GM19351 (cell line): ENCODE data around the gene NEMP1.

ENCODE experiments used
- ATAC-seq: cut with Tn5 transposase; IDR thresholded peaks from one replicate; pipeline ENCODE4 v1.9.1; 2021; ENCODE audit warnings: mild to moderate bottlenecking, moderate library complexity; ENCODE audit not compliant: unreplicated experiment

The NEMP1 gene

DNA sequence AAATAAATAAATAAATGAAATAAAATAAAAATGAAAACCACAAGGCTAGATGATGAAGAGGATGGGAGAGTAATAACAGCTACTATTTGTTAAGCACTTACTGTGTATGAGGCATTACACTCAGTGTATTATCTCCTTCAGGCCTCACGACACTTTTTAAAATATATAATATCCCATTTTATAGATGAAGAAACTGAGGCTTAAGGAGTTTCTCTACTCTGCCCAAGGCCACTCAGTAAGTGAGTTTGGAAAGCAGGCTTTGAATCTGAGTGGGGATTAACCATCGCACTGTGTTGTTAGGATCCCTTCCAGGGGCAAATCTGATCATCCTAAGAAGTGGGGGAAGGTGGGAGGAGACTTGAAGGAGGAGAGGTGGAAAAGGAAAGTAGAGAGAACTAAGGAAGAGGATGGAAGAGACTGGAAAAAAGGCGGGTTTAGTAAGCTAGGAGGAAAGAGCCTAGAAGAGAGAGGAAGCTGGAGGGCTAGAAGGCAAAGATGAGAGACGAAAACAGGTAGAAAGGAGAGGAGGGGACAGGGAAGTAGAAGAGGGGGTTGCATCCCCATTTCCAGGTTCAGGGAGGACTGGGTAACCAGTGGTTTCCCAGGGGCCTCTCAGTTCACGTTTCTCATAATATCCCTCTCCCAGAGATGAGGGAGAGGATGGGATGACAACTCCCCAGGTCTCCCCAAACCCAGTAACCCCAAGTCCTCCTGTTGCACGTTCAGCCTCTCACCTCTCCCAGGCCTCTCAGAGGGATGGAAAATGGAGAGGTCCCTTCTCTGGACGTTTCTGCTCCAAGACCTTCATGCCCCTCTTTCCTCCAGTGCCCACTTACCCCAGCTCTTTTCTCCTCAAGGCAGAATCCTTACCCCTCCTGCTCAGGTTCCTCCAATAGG, 30.9 kb upstream of the NEMP1 start:
- no peak for ATAC-seq

DNA sequence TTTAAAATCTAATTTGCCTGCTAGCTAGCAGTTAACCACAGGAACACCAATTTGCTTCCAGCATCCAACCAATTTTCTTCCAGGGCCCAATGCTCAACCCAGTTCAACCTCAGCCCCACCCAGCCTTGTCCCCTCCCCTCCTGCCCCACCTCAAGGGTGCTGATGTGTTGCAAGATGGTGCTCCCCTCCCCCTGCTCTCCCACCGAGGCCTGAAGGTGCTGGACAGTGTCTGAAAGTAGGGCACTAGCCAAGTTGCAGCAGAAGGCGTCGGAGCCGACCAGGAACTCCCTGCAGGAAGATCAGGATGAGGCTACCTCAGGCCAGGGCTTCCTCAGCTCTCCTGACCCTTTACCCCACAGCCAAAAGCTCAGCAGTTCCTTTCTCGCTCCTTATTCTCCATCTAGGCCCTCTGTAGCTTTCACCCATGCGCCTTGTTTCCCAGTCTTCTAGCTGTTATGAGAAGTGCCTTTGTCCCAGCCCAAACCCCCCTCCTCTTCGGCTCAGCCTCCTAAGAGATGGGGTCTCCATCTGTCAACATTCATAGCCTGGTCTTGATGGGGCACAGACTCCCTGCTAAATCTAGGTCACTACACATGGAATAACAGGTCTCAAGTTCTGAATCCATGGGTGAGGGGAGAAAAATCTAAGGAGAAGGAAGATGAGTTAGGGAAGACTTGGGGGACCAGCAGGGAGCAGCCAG, 29.0 kb upstream of the NEMP1 start:
- ATAC-seq, result no peak

DNA sequence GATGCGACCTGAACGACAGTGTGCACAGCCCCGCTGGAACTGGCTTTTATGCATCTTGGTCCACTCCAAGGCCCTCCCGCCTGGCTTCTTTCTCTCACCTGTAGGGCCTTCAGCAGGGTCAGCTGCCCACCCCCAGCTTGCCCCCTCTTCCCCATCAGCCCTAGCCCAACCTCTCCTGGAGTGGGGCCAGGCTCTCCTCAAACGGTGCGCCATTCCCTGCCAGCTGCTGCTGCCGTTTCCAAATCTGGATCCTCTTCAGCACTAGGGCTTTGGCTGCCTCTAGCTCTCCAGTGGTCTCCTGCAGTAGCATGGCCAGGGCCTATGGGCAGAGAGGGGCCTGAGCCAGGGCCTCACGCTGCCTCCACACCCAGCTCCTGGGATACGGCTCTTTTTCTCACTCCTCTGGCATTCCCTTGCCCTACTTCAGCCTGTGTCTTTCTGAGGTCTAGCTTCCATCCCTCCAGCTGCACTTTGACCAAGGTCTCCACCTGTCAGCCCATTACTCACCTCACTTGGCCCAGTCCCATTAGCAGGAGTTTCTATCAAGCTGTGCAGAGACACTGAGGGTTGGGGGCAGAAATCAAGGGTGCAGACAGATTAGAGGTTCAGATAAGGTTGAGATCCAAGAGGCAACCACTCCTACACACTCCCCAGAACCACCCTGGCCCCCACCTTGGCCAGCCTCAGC, 27.6 kb upstream of the NEMP1 start:
- ATAC-seq, result no peak

DNA sequence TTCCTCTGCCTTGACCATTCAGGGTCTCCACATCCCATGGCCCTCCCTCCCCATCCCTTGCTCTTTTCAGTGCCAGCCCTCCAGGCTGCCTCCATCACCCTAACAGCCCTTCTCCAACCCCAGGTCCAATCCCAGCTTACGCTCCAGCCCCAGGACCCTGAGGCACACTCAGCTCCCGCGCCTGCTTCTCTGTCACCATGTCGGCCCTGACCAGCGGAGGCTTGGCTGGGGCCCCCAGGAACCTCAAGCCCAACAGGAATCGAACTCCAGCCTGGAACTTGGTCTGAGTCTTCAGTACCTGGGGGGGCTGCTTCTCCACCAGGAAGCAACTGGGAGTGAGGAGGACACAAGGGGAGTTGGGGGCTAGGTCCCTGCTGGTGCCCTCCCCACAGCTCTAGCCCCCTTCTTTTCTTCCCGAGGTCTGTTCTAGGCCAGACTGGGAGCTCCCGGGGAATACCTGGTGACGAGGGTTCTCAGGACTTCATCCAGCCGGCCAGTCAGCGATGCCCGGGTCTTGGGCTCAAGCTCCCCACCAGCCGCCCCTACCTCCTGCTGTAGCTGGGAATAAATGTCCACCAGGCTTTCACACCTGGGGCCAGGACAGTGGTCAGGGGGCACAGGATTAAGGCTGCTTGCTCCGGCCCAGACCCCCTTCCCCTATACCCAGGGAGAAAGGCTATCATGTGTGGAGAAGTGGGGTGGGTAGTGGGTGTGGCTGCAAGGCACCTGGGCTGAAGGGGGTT, 26.6 kb upstream of the NEMP1 start:
- ATAC-seq, result no peak

DNA sequence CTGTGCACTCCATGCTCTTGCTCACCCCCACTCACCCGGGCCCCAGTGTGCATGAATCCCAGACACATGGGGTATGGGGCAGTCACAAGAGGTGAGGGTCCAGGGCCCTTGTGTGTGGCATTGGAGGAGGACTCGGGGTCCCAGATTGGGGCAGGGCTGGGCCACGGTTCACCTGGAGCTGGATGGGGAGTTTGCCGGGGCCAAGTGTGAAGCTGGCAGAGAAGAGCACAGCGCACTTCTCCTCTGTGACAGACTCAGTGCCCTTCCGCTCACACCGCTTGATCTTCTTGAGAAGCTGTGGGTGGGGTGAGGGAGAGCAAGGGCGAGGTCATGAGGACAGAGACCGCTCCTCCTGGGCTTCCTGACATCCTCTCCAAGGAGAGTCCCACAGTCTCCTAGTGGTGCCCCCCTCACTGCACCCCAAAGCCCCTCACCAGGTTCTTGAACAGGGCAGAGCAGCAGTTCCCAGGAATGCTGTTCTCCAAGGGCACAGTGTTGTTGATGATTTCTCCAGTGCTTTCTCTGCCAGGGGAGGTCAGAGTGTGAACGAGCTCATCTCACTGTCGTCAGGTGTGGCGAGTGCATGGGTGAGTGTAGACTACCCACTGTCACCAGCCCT, 25.8 kb upstream of the NEMP1 start:
- ATAC-seq, result no peak

DNA sequence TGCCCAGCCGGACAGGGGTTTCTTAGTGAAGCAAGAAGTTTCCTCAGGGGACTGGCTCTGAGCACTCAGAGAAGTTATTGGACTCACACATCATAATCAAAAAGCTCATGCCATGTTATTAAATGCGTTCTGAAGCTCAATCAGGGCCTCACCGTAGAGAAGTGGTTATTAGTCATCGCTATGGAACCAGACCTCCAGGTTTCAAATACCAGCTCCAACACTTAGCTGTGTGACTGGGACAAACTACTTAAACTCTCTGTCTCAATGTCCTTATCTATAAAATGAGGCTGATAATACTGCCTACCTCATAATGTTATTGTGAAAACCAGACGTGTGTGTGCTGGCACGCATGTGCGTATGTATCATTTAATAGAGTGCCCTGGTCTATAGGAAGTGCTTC, 25.3 kb upstream of the NEMP1 start:
- ATAC-seq, result no peak

DNA sequence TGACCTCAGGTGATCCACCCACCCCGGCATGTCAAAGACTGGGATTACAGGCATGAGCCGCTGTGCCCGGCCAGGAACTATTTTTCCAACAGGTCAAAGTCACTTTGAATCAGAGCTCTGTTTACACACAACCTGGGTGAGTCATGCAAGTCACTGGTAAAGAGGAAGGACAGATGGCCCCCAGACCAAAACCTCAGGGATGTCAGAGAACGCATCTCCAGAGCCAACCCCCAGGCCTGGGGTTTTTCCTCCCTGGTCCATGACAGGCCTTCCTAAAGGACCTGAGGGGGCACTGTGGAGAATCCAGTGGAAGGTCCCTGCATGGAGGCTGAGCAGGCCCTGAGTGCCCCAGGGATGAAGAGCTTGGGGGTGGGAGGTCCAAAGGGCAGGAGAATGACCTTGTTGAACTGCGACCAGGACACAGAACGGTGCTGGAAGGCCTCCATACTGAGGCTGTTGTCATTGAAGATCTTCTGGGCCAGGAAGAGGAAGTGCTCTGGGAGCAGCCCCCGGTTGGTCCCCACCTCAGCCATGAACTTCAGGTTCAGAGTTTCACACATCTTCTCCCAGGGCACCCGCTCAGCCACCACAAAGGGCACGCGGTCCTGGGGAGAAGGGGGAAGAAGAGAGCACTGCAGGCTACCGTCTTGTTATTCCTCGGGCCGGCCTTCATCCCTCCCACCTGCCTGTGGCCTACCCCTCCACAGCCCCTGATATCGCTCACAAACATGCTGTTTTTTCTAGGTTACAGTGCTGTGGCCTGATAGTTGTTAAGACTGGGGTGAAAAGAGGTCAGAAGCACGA, 23.5 kb upstream of the NEMP1 start:
- ATAC-seq, result no peak

DNA sequence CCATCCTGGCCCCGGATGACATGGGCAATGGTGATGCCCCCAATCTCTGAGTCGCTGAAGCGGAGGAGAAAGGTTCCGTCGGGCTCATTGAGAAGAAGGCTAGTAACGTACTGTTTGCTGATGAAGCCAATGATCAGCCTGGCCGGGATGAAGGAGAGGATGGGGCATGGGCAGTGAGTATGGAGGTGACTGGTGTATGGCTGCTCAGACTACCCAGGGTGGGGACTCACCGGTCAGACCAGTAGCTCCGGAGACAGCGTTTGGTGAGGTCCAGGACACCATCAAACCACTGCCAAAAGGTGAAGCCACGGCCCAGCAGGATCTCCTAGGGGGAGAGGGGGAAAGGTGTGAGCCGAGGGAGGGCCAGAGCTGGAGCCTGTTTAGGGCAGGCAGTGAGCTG, 21.2 kb upstream of the NEMP1 start:
- ATAC-seq, result no peak

DNA sequence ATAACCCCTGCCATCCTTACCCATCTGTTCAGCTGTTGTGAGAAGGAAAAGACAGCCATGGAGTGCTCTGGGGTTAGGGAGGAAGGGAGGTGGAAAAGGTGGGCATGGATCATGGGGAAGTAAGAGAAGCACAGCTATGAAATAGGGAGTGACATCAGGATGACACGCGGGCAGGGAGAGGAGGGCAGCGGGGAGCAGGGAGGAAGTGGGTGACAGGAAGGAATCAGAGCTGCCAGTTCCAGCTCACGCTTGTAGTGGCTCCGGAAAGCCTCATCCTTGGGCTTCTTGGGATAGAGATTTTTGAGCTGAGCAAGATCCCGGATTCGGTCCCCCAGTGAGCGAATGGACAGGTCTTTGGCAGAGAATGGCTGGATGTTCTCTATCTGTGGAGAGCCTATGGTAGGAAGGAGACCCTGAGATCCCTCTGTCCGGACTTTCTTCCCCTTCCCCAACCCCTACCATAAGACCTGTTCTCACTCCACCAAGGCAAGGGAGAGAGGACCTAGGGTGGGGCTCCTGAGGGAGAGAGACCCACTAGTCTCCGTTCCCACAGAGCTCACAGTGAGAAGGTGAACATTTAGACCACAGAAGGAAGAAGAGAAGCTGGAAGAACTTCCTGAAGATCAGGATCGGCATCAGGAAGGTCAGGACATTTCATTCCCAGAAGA, 20.6 kb upstream of the NEMP1 start:
- ATAC-seq, result no peak

DNA sequence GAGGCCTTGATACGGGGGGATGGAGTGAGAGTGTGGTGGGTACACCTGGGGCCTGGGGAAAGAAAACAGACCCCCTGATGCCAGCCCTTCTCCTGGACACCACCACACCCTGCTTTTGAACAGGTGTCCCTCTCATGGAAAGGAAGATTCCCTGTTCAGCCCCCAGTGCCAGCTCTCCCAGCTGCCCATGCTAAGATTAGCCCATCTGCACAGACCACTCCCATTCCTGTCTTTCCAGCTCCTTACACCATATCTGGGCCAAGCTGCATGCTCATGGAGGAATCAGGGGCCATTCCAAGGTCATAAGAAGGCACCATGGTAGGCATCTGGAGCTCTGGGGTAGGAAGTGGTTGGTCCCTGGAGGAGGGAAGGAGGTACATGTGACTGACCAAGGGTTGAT, 20.0 kb upstream of the NEMP1 start:
- no peak for ATAC-seq

DNA sequence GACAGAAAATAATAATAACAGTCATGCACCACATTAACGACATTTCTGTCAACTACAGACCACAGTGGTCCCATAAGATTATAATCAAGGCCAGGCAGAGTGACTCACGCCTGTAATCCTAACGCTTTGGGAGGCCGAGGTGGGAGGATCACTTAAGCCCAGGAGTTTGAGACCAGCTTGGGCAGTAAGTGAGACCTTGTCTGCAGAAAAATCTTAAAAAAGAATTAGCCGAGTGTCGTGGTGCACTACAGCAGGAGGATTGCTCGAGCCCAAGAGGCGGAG, 18.9 kb upstream of the NEMP1 start:
- no peak for ATAC-seq

DNA sequence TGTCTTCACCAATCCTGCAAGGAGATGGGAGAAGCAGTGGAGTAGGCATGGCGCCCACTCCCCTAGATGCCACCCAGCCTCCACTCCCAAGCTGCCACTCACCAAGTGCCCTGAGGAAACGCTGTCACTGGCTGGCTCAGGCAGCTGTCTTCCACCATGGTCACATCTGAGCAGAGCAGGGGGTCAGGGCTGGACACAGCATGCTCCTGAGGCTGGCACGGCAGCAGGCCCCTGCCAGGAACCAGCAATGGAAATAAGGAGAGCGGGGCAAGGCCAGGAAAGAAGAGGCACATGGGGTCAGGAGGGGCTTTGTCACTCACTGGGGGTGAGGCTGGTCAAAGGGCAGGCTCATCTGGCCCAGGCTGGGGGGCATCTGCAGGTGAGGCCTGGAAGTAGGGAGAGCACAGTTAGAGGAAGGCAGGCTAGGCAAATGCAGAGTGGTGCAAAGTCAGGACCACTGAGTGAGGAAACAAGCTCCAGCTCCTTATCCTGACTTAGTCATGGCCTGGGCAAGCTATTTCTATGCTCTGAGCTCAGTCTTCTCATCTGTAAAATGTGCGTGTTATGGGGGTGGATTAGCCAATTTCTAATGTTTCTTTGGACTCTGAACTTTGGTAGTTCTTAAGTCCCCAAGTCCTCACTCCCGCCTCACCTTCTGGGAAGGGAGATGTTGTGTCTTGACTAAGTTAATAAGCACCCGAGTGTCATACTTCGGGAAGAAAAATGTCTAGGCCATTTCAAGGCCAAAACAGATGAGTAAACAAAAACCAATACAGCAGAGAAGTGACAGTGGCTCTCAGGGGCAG, 18.4 kb upstream of the NEMP1 start:
- ATAC-seq, result no peak

DNA sequence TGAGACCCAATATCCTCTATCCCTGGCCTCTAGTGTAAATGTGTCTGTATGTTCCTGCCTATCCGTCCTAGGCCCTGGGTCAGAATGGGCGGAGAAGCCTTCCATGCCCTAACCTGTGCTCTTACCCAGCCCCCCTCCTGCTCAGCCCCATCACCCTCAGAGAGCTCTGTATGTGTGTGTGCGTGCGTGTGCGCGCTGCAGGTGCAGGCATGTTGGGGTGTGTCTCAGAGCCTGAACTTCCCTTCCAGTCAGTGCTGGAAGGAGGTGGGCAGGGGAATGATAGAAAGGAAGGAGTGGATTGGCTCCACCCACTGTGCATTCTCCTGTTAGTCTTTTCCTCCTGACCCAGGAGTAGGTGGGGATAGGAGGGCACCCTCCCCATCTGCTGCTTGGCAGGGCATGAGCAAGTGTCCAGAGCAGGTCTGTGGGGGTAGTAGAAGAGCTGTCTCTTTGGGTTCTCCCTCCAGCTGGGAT, 17.5 kb upstream of the NEMP1 start:
- ATAC-seq, result no peak

DNA sequence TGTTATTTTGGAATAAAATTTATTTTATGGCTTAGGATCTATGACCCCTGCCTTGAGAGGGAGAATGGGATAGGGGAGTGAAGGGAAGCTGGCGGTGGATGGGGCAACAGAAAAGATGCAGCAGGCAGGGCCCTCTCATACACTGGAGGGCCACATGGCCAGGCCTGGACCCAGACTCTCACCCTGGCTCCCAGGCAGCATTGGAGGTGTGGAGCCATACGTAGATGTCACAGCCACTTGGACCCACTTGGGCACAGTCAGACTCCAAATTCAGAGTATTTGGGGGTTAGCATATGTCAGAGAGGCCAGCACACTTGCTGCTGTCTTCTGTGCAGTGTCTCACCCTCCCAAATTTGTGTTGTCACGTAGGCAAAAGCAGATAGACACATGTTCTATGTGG, 16.8 kb upstream of the NEMP1 start:
- ATAC-seq, result no peak

DNA sequence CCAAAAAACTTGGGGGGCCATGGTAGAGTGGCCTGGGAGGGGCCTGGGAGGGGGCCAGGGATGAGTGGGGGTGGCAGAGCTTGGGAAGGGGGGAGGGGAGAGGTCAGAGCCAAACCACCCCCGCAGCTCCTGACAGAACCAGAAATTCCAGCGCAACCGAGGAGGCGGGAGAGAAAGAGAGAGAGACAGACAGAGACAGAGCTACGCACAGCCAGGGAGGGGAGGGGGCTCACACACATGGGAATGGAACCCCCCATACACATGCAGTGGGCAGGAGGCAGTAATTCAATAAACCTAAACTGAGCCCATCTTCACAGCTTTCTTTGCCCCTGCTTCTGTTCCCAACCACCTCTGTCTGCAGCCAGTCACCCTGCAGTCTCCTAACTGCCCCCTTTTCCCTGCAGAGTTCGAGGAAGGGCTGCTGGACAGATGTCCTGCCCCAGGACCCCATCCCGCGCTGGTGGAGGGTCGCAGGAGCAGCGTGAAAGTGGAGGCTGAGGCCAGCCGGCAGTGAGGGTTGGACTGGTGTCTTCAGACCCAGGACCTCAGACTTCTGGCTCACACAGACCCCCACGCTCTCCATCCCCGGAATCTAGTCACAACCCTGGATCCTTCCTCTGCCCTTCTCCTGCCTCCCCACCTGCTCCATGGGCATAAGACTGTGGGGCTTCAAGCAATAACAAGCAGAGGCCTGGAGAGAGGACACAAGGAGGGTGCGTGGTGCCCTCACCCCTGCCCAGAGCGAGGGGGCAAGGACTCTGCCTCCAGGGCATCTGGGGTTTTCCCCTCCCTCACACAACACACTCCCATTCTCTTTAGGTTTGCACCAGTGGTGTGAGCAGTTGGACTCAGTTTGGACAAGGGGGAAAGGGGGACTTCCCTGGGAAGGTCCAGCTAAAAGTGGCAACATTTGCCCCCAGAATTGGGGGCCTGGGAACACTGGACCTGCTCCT, 15.9 kb upstream of the NEMP1 start:
- peak; percentile 3 for ATAC-seq

DNA sequence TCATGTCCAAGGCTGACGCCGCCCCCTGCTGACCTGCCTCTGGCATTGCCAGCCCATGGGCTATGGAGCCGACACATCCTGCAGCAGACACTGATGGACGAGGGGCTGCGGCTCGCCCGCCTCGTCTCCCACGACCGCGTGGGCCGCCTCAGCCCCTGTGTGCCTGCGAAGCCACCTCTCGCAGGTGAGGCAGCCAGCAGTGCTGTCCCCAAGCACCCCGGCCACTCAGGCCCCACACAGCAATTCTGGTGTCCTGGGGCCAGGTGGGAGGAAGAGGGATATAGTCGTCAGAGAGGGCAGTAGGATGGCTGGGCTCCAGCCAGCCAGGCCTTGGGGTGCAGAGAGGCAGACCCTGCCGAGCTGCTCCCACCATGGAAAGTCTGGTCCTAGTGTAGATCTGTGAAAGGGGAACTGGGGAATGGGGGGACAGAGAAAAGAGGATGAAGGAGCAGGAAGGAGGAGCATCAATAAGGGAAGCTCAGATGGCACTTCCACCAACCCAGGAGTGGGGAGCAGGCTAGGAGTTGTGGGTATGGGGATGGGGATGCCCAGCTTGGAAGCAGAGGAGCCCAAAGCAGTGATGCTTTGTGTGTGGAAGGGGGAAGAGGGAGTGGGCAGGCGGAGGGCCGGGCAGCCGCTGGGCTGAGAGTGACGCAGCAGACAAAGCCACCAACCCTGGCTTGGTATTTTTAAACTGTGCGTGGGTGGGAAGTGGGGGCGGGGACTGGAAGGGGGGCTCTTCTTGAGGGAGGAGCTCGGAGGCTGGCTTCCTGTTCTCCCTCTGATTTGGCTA, 15.0 kb upstream of the NEMP1 start:
- peak; percentile 52 for ATAC-seq
